CD4-positive, alpha-beta T cell (primary cell): Measurements from ENCODE around the gene ABCC4. TPM values are rescaled to one million over a fixed set of nuclear protein-coding genes. Genes with fewer than 3 reads are reported as not detected.

Experiments used
- ATAC-seq: fragments of 200-7000 bp; cut with Tn5 transposase; one replicate; pipeline ENCODE4 v1.10.0; 2022; ENCODE audit warnings: mild to moderate bottlenecking; ENCODE audit not compliant: poor library complexity
- CTCF ChIA-PET: fragments of 350-600 bp; sonication (Branson Sonifier 250); formaldehyde crosslinking; loops from one replicate; lab custom pipeline; 2021; ENCODE audit warnings: antibody characterized with exemption, inconsistent platforms; lab: Charles Lee
- POLR2A ChIA-PET: fragments of 350-600 bp; sonication (Branson Sonifier 250); formaldehyde crosslinking; loops from one replicate; lab custom pipeline; 2021; ENCODE audit warnings: antibody characterized with exemption, inconsistent platforms; lab: Charles Lee
- DNase-seq, 14 experiments: peaks; one replicate each; pipeline ENCODE4 v3.0.0-alpha.2; 2013 to 2020; ENCODE audit warnings: mixed read lengths in 2 of 14
- H3K27ac ChIP-seq, 2 donors: one replicate each; pipeline versions ENCODE4 v1.5.1 to v1.7.0; 2013; ENCODE audit warnings: low read length in 2 of 2, low read depth in 1 of 2, mild to moderate bottlenecking in 1 of 2
- H3K27me3 ChIP-seq, 2 experiments: 1 replicate in 1 of 2; 2 replicates in 1 of 2; pipeline versions ENCODE4 v1.6.1 to v1.7.0; 2013; ENCODE audit warnings: low read length in 2 of 2, control low read depth in 1 of 2, mild to moderate bottlenecking in 1 of 2, moderate library complexity in 1 of 2; ENCODE audit not compliant: insufficient read depth in 2 of 2, control insufficient read depth in 1 of 2
- H3K36me3 ChIP-seq: one replicate; pipeline ENCODE4 v1.6.1; 2013; ENCODE audit warnings: low read length, control low read depth; ENCODE audit not compliant: insufficient read depth
- H3K4me1 ChIP-seq: one replicate; pipeline ENCODE4 v1.6.1; 2013; ENCODE audit warnings: low read length, control low read depth; ENCODE audit not compliant: insufficient read depth
- H3K4me3 ChIP-seq: one replicate; pipeline ENCODE4 v1.5.1; 2013; ENCODE audit warnings: mild to moderate bottlenecking, low read length, moderate library complexity
- H3K9me3 ChIP-seq, 2 experiments: 1 replicate in 1 of 2; 2 replicates in 1 of 2; pipeline versions ENCODE4 v1.6.1 to v1.7.0; 2013; ENCODE audit warnings: low read length in 2 of 2, mild to moderate bottlenecking in 2 of 2, control low read depth in 1 of 2, moderate library complexity in 1 of 2; ENCODE audit not compliant: control insufficient read depth in 1 of 2, insufficient read depth in 1 of 2
- H3K27ac Mint-ChIP-seq: one replicate; pipeline ENCODE4 v1.8.0; 2020; ENCODE audit warnings: mixed read lengths
- H3K27me3 Mint-ChIP-seq: one replicate; pipeline ENCODE4 v1.8.0; 2021; ENCODE audit warnings: mixed read lengths
- H3K36me3 Mint-ChIP-seq: one replicate; pipeline ENCODE4 v1.8.0; 2021; ENCODE audit warnings: low read depth, mixed read lengths
- H3K4me1 Mint-ChIP-seq: one replicate; pipeline ENCODE4 v1.8.0; 2021; ENCODE audit warnings: low read depth, mixed read lengths
- H3K4me3 Mint-ChIP-seq: one replicate; pipeline ENCODE4 v1.8.0; 2020; ENCODE audit warnings: mild to moderate bottlenecking, mixed read lengths
- H3K9me3 Mint-ChIP-seq: one replicate; pipeline ENCODE4 v1.8.0; 2020; ENCODE audit warnings: mixed read lengths
- intact Hi-C, 2 experiments: fragments of 100-400 bp; cut with DNase I in 1 of 2; cut with micrococcal nuclease in 1 of 2; formaldehyde crosslinking; loops; one replicate each; pipeline versions ENCODE4 v1.15.1 to v1.9.0; 2023 to 2025; cut with DNase I, micrococcal nuclease
- total RNA-seq, 174 experiments: library from RNA in 2 of 174; stranded (reverse) in 2 of 174; gene quantifications; one replicate each; pipeline ENCODE4 v1.2.3 and lab custom pipeline; 2021 to 2026
- TF ChIP-seq, protein P1 (sequence below): fragments of 200-600 bp; IDR thresholded peaks from one replicate; pipeline ENCODE4 v1.8.0; 2022; ENCODE audit warnings: antibody characterized with exemption, mild to moderate bottlenecking

Gene ABCC4
- total RNA-seq, 2 experiments from 2014 or later: 4.0 to 4.4 TPM

GRCh38 chr13:95209109-95209508 lies 92.1 kb downstream of the ABCC4 start:
- intact Hi-C loops: no loop called here
- H3K27me3 Mint-ChIP-seq: no peaks in the 10 kb centered on the region
- Histone ChIP-seq H3K4me3 (no peak overlapping the region), H3K27ac (no peak overlapping the region), H3K4me1 (no peaks in the 10 kb centered on the region), H3K9me3 (no peaks in the 10 kb centered on the region), H3K27me3 (no peaks in the 10 kb centered on the region), H3K36me3 (peaks cover 17% of the 10 kb centered on the region)
- ChIA-PET POLR2A (no interaction called here), CTCF (no interaction called here)
- H3K27ac Mint-ChIP-seq: no peak overlapping the region
- TF ChIP-seq, protein P1, sequence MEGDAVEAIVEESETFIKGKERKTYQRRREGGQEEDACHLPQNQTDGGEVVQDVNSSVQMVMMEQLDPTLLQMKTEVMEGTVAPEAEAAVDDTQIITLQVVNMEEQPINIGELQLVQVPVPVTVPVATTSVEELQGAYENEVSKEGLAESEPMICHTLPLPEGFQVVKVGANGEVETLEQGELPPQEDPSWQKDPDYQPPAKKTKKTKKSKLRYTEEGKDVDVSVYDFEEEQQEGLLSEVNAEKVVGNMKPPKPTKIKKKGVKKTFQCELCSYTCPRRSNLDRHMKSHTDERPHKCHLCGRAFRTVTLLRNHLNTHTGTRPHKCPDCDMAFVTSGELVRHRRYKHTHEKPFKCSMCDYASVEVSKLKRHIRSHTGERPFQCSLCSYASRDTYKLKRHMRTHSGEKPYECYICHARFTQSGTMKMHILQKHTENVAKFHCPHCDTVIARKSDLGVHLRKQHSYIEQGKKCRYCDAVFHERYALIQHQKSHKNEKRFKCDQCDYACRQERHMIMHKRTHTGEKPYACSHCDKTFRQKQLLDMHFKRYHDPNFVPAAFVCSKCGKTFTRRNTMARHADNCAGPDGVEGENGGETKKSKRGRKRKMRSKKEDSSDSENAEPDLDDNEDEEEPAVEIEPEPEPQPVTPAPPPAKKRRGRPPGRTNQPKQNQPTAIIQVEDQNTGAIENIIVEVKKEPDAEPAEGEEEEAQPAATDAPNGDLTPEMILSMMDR: no peak
- no peak for DNase-seq
- H3K9me3 Mint-ChIP-seq: no peaks in the 10 kb centered on the region
- H3K4me1 Mint-ChIP-seq: no peaks in the 10 kb centered on the region
- ATAC-seq: no peak
- H3K4me3 Mint-ChIP-seq: no peak overlapping the region
- H3K36me3 Mint-ChIP-seq: peaks cover 77% of the 10 kb centered on the region

GRCh38 chr13:95207769-95208366 lies 93.4 kb downstream of the ABCC4 start:
- Mint-ChIP-seq H3K27ac (no peak overlapping the region), H3K27me3 (no peaks in the 10 kb centered on the region), H3K36me3 (peaks cover 78% of the 10 kb centered on the region), H3K9me3 (no peaks in the 10 kb centered on the region), H3K4me1 (no peaks in the 10 kb centered on the region), H3K4me3 (no peak overlapping the region)
- ATAC-seq (no peak), DNase-seq (no peak)
- Histone ChIP-seq H3K9me3 (no peaks in the 10 kb centered on the region), H3K27me3 (no peaks in the 10 kb centered on the region), H3K4me1 (no peaks in the 10 kb centered on the region), H3K4me3 (no peak overlapping the region), H3K27ac (no peak overlapping the region), H3K36me3 (peaks cover 17% of the 10 kb centered on the region)
- CTCF ChIA-PET: interaction anchor here (0.7 kb wide), 1 partner anchor 18 kb away, joined by 3 read pairs; no protein-coding TSS in a partner anchor
- intact Hi-C loops: no loop called here
- TF ChIP-seq, protein P1: no peak
- POLR2A ChIA-PET: no interaction called here

DNA sequence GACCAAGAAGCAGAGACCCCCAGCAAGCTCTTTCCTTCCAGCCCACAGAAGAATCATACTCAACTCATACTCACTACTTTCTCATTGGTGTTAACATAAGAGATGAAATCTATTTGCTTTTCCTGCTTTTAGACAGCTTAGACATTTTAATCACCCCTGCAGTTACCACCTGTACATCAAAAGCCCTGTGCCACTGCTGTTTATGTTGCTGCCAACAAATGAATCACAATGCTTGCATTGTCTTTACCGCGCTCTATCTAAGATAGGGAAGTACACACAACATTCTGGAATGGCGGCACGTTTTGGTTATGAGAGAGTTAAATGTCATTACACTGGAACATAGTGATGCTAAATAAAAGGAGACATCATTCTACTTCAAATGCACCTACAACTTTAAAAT lies 95.1 kb downstream of the ABCC4 start:
- Mint-ChIP-seq H3K9me3 (no peaks in the 10 kb centered on the region), H3K4me3 (no peak overlapping the region), H3K27me3 (no peaks in the 10 kb centered on the region), H3K4me1 (no peaks in the 10 kb centered on the region), H3K36me3 (peaks cover 76% of the 10 kb centered on the region), H3K27ac (no peak overlapping the region)
- TF ChIP-seq, protein P1: no peak
- no peaks in the 10 kb centered on the region for H3K4me1 ChIP-seq
- CTCF ChIA-PET: no interaction called here
- ATAC-seq (no peak), DNase-seq (no peak)
- intact Hi-C loops: no loop called here
- POLR2A ChIA-PET: no interaction called here
- H3K36me3 ChIP-seq: peaks cover 17% of the 10 kb centered on the region
- no peaks in the 10 kb centered on the region for H3K9me3 ChIP-seq
- H3K27ac ChIP-seq: no peak overlapping the region
- H3K27me3 ChIP-seq: no peaks in the 10 kb centered on the region
- no peak overlapping the region for H3K4me3 ChIP-seq
